ENCODE measurements around the gene APRT. TPM values are rescaled to one million over a fixed set of nuclear protein-coding genes. Genes with fewer than 3 reads are reported as not detected.

Gene APRT
- polyA plus RNA-seq, 1 experiment, result 152 TPM

DNA sequence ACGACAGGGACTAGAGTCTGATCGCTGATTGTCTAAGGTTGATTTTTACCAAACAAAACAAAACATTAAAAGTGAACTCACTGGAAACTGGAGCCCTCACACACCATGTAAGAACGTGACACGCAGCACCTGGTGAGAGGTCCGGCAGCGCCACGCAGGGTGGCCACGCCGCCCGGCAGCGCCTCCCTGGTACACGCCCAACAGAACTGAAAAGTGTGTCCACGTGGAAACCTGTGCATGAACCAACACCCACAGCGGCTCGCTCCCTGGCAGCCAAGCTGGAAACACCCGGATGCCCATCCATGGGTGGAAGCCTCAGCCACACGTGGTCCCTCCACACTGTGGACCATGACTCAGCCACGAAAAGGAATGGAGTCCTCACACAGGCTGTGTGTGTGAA, 35.9 kb upstream of the APRT start:
- H3K4me3 ChIP-seq (ENCODE audit: low read depth, low read length), result no peak overlapping the region
- peaks cover 7% of the 10 kb centered on the region for H3K36me3 ChIP-seq (ENCODE audit: control insufficient read depth, insufficient read depth, low read length)
- H3K27me3 ChIP-seq (ENCODE audit: control insufficient read depth, insufficient read depth, low read length), result no peaks in the 10 kb centered on the region
- ChIA-PET CTCF (interaction anchor here (1.8 kb wide), 1 partner anchor 13 kb away, joined by 8 read pairs; no protein-coding TSS in a partner anchor), POLR2A (no interaction called here)
- TF ChIP-seq CTCF (IDR thresholded peaks at IDR 0.05; ENCODE audit: insufficient read depth, low read depth, low read length), result no peak
- DNase-seq (ENCODE audit: low read depth), result no peak

- POLR2A ChIA-PET, result interaction anchor here (0.6 kb wide), 1 partner anchor 35 kb away, joined by 12 read pairs; no protein-coding TSS in a partner anchor
- CTCF ChIA-PET, result interaction anchor here (1.3 to 1.8 kb wide), 2 partner anchors 12 kb away, joined by 3 to 8 read pairs; no protein-coding TSS in a partner anchor
- Histone ChIP-seq H3K27me3 (ENCODE audit: control insufficient read depth, insufficient read depth, low read length) (no peaks in the 10 kb centered on the region), H3K4me3 (ENCODE audit: low read depth, low read length) (no peak overlapping the region), H3K36me3 (ENCODE audit: control insufficient read depth, insufficient read depth, low read length) (peaks cover 11% of the 10 kb centered on the region)
- no peak for TF ChIP-seq CTCF (IDR thresholded peaks at IDR 0.05; ENCODE audit: insufficient read depth, low read depth, low read length)
- DNase-seq (ENCODE audit: low read depth), result no peak
Observed at GRCh38 chr16:88846088-88846487, 34.4 kb upstream of the APRT start.

GRCh38 chr16:88844419-88845036, 32.8 kb upstream of the APRT start:
- CTCF ChIA-PET, result no interaction called here

GRCh38 chr16:88843256-88843655, 31.5 kb upstream of the APRT start:
- TF ChIP-seq CTCF (IDR thresholded peaks at IDR 0.05; ENCODE audit: insufficient read depth, low read depth, low read length), result no peak
- no peak for DNase-seq (ENCODE audit: low read depth)
- Histone ChIP-seq H3K4me3 (ENCODE audit: low read depth, low read length) (no peak overlapping the region), H3K27me3 (ENCODE audit: control insufficient read depth, insufficient read depth, low read length) (no peaks in the 10 kb centered on the region), H3K36me3 (ENCODE audit: control insufficient read depth, insufficient read depth, low read length) (peaks cover 26% of the 10 kb centered on the region)
- ChIA-PET POLR2A (no interaction called here), CTCF (interaction anchor here (0.9 kb wide), 1 partner anchor 8 kb away, joined by 3 read pairs; no protein-coding TSS in a partner anchor)

More at GRCh38 chr16:88844419-88845036, 32.8 kb upstream of the APRT start:
- no peak overlapping the region for H3K4me3 ChIP-seq (ENCODE audit: low read depth, low read length)
- no peak for TF ChIP-seq CTCF (IDR thresholded peaks at IDR 0.05; ENCODE audit: insufficient read depth, low read depth, low read length)
- no peak for DNase-seq (ENCODE audit: low read depth)
- POLR2A ChIA-PET, result no interaction called here
- H3K36me3 ChIP-seq (ENCODE audit: control insufficient read depth, insufficient read depth, low read length), result peaks cover 20% of the 10 kb centered on the region
- H3K27me3 ChIP-seq (ENCODE audit: control insufficient read depth, insufficient read depth, low read length), result no peaks in the 10 kb centered on the region

GRCh38 chr16:88842806-88843205, 31.1 kb upstream of the APRT start:
- no peak overlapping the region for H3K4me3 ChIP-seq (ENCODE audit: low read depth, low read length)
- POLR2A ChIA-PET, result no interaction called here
- H3K36me3 ChIP-seq (ENCODE audit: control insufficient read depth, insufficient read depth, low read length), result peaks cover 26% of the 10 kb centered on the region
- H3K27me3 ChIP-seq (ENCODE audit: control insufficient read depth, insufficient read depth, low read length), result no peaks in the 10 kb centered on the region
- CTCF ChIA-PET, result interaction anchor here (0.9 kb wide), 1 partner anchor 9 kb away, joined by 3 read pairs; no protein-coding TSS in a partner anchor
- TF ChIP-seq CTCF (IDR thresholded peaks at IDR 0.05; ENCODE audit: insufficient read depth, low read depth, low read length), result no peak
- DNase-seq (ENCODE audit: low read depth), result no peak

All from BJ (cell line).